CD1c-positive myeloid dendritic cell (primary cell): ENCODE measurements around the gene RFTN1.

Experiments
- DNase-seq: peaks from one replicate; pipeline ENCODE4 v3.0.0-alpha.2; 2016; ENCODE audit errors: extremely low spot score

RFTN1 gene

DNA sequence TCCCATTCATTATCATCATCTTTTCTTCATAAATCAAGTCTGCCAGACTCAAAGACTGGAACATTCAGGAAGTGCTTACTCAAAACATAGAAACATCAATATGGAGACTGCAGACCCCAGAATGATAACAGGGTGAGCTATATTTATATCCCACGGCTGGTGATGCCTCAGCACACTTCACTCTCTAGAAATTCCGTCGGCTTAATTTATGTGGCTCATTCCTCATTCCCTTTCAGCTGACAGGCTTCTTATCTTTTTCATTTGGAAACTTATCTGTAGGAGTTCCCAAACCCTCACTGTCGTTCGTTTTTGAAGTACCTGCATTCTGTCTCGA, 45.5 kb downstream of the RFTN1 start:
- DNase-seq = no peak

DNA sequence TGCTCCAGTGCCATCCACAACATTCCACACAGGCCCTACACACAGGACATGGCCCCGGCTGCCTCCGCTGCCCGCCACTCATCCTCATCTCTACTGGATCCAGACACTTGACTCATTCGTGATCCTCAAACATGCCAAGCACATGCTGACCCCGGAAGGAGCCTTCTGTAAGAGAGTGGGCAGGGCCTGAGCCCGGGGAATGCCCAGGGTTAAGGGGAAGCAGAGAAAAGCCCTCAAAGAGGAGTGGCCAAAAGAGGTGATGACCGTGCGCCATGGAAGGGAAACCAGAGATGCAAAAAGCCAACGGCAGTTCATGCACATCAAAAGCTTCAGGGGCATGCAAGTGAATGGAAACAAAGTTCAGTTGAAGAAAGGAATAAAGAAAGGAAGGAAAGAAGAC, 46.1 kb downstream of the RFTN1 start:
- peak; percentile 53 for DNase-seq

DNA sequence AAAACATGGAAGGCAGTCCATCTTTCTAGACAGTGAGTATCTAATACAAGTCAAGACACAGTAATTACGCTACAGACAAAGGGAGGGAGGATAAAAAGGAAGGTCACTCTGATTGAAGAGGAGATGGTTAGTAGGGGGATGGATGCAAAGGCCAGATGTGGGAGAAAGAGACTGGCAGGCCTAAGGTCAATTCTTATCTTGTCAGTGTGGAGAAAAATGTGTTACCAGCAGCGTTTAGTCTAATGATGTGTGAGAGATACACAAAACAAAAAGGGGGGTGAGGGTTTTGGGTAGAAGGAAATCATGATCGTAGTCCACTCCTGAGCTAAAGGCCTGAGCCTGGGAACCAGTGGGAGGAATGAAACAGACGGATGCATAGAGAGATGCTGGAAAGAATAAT, 46.7 kb downstream of the RFTN1 start:
- no peak for DNase-seq

DNA sequence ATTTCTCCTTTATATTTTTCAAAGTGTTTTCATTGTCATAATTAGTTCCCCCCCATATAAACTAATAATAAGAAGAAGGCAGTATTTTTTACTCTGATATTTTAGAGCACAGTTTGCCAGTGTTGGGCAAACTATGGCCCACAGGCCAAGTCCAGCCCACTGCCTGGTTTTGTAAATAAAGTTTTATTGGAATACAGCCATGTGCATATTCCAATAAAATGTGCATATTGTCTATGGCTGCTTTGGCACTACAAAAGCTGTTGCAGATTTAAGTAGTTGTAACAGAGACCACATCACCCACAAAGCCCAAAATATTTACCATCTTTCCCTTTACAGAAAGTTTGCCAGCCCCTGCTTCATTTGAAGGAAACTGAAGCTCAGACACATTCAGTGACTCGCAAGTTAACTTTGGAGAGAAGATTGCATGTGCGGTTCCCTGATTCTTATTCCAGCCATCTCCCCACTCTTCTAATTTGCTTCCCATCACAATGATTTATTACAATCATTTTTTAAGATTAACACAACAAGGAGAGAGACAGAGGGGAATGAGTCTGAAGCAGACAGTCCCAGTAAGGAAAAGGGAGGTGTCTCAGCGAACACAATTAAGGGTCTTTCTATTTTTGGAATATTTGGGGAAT, 48.9 kb downstream of the RFTN1 start:
- no peak for DNase-seq

DNA sequence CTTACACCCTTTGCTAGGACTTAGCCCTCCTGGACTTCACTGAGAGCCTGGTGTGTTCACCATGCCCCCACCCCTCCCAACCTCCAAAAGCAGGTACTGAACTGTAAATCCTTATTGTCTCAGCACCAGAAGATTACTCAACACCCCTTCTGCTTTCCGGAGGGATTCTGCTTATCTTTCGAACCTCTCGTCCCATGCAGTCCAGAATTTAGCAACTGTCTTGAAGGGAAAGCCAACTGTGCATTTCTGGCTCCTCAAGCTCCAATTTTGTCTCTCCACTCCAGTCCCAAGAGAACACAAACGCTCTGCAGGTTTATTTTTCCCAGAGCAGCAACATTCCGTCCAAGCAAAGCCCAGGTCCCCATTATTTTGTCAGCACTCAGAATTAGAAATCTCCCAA, 49.6 kb downstream of the RFTN1 start:
- no peak for DNase-seq

DNA sequence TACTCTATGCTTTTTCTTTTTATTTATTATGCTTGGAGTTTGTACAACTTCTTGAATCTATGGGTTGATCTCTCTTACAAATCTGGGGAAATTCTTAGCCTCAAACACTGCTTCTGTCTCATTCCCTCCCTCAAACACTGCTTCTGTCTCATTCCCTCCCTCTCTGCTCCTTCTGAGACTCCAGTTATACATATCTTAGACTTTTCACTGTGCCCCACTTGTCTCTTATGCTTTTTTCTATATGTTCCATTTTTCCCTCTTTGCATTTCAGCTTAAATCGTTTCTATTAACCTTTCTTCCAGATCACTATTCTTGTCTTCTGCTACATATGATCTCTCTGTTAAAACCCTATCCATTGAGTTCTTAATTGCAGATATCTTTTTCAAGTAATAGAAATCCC, 50.4 kb downstream of the RFTN1 start:
- no peak for DNase-seq

DNA sequence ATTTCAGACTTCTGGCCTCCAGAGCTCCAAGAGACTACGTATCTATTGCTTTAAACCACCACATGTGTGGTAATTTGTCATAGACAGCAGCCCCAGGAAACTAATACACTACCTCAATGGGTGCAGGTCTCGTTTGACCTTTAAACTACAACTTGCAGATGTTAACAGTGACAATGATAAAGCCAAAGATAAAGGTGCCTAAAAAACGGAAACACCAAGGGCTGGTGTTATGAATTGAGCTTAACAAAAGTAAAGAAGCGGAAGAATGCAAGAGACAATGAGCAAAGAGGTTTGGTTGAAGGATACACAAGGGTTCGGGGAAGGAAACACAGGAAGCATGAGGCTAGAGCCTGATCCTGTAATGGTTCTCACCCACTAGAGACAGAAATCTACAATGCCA, 50.8 kb downstream of the RFTN1 start:
- DNase-seq = no peak

DNA sequence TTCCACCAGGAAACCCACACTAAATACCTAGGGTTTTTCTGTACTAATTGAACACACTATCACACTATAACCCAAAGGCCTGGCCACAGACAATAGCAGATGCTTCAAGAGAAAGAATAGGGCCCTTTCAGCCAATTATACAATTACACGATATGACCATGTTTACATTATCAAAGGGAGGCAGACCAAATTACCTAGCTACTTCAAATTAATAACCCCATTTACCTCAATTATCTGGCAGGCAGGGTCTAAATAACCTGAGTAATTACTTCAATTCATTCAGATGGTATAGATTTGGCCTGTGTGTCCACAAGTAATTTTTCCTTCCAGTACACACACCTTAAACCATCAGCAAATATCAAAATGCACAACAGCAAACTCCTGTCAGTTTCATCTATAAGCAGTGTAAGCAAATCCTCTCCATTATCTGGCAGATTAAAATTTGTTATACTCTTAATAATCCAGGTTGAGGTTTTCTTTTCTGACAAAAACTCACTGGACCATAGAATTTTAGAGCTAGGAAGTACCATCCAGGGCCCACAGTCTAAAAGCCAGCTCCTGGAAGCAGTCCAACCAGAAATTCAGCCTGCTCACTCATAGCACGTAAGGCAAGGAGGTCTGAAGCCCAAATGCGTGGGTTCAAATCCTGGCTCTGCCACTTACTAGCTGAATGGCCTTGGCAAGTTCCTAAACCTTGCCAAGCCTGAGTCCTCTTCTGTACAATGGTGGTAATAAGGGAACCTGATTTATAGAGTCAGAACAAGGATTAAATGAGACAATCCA, 51.8 kb downstream of the RFTN1 start:
- DNase-seq = no peak

DNA sequence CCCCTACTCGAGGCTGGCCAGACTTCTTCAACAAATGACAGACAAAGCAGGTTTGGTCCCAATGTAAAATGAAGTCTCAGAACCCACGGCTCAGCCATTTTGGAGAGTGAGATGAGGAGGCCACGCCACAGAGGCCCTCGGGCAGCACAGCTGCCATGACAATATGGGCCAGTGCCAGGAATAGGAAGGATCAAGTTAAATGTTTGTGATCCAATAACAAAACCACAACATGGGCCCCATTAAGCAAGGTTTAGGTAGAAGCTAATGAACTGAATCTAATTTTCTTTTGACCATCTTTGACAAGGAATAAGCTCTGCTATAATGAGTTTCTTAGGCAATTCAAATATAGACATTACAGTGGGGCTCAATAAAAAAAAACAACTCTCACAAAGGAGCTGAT, 52.6 kb downstream of the RFTN1 start:
- DNase-seq = no peak

DNA sequence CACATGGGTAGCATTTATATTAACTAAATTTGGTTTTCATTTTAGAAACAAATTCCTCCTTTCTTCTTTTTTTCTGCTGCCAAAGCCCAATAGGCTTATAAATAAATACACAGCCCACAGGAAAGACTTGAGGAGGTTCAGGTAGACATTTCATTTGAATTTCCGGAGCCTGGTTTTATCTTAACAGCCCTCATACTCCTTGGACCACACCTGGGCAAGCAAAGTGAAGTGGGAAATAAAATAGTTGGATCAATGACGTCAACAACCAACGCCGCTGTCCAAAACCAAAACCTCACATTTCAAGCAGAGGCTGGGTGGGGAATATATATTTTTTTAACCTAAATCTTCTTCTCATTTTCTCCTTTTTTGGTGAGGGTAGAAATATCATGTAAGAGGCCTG, 53.2 kb downstream of the RFTN1 start:
- no peak for DNase-seq

DNA sequence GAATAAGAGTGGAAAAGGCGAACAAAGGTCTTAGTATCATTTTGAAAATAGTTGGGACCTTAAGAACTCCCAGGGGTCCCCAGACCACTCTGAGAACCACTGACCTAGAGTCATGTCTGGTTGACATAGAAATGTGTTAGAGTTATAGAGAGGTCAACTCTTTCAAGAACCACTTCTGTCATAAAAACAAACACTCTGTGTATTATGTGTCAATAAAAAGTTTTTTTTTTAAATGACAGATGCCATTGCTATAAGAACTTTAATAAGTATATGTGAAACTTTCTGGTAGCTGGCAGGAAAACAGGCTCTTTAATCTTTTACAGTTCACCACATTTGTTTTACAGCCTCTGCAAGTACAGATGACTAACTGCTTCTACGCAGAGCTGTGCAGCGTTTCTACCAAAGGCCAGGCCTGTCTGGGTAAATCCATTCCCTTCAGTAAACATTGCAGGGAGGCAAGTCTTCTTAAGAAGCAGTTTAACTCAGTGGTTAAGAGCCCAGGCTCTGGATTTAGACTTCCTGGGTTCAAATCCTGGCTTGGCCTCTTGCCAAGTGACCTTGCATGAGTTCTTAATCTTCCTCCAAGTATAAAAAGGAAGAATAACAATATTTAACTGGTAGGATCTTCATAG, 56.6 kb downstream of the RFTN1 start:
- no peak for DNase-seq

DNA sequence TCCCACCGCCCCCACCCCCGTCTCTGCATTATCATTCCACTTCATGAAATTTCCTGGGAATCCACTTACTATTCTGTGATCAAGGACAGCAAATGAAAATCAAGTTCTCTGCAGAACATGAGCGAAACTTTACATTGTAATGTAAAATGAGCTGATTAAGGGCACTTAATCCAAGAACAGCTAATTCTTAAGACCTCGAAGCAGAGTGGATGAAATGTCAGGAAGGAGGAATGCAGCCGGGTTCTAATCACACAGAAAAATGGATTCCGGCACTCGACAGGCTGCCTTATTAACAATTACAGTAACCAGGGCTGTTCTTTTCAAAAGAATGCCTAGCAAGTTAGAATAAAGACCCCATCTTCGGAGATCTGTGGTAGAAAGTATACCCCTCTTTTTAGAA, 57.5 kb downstream of the RFTN1 start:
- no peak for DNase-seq

DNA sequence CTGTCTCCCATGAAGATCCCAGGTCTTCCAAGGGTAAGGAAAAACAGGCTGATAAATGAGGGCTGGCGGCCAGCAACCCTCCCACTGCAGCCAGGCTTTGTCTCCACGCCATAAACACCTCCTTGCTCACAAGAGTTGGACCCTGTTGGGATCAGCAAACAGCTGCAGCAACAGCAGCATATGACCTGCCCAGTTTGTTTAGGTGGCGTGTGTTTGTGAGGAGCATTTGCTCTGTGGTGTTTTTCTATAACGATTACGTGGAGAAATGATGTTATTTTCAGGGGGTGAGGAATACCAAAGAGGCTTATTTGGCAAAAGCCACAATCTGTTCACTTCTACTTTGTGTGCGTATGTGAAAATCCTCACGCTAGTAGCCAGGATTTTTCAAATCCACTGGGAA, 58.5 kb downstream of the RFTN1 start:
- no peak for DNase-seq

DNA sequence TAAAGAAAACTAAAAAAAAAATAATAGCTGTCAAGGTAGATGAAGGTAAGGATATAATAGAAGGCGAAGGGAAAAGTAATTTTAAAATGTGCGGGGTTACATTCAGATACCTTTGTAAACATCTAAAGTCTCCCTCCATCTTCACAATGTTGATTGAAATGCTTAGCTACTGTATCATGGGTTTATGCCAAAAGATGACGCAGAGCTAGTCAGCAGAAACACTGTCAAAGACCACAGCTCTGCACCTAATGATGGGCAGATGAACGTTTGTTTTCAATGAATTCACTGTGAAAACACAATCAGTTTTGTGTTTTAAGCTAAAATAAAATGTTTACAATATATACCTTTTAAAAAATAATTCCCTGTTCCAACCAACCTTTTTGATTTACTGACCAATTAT, 61.2 kb downstream of the RFTN1 start:
- DNase-seq = no peak

DNA sequence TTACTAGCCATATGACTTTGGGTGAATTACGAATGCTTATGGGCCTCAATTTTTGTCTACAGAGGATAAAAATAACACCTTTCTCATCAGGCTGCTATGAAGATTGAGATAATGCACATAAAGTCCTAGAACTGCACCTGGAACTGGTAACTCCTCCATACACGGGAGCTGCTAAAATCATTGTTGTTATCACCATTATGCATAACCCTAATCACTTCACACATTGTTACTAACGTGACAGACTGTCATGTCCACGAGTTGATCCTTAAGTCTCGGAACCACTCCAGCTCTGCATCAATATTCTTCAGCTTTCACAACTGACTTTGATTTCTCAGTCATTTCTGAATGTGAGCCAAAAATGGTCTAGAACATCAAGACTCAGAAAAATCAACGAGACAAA, 64.1 kb downstream of the RFTN1 start:
- no peak for DNase-seq

DNA sequence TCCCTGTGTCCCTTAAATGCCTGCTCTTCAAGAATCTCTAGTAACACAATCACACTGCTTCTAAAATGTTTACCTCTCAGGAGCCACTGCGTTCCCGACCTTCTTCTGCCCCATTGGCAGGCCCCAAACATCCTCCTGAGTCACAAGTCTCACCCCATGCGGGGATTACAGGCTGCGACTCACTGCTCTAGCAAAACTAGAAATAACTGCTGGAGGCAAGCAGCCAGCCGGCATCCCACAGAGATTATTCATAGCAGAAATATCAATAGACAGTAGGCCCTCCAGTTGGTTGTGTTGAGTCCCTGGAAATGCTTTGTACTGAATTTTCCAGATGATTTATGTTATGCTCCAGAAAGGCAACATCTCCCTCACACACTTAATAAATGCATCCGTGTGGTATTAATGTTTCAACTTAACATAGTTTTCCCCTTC, 64.8 kb downstream of the RFTN1 start:
- no peak for DNase-seq

DNA sequence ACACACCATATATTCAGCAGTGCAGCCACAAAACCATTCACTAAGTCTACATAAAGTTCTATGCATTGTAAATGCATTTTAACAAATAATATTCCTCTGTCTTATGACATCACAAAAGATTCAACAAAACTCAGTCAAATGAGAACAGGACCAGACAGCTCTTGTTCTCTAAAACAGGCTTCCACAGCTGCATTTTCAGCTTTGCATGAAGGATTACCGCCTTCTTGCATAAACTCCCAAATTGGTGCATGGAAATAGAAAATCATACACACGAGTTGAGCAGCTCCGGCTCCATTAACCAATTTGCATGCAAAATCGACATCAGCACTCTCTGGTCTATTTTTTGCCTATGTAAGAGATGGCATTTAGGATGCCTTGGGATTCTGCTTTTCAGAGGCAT, 66.4 kb downstream of the RFTN1 start:
- DNase-seq = no peak

DNA sequence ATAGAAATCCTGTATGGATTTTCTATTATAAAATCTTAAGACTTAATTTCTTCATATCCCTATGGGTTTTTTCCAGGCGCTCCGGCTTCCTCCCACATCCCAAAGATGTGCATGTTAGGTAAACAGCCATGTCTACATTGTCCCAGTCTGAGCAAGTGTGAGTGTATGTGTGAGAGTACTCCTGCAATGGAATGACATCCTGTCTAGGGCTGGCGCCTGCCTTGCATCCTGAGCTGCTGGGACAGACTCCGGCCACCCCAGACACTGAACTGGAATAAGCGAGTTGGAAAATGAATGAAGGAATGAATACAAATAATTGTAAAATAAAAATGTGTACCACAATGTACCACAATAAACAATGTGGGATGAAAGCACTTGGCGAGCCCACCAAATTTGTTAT, 69.2 kb downstream of the RFTN1 start:
- DNase-seq = no peak

DNA sequence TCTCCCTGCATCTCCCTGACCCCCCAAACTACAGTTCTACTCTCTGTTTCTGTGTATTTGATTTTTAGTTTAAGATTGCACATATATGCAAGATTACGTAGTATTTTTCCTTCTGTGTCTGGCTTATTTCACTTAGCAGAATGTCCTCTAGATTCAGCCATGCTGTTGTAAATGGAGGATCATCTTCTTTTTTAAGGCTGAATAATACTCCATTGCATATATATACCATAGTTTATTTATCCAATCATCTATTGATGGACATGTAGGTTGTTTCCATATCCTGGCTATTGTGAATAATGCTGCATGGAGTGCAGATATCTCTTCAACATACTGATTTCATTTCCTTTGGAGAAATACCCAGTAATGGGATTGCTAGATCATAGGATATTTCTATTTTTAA, 70.8 kb downstream of the RFTN1 start:
- no peak for DNase-seq

DNA sequence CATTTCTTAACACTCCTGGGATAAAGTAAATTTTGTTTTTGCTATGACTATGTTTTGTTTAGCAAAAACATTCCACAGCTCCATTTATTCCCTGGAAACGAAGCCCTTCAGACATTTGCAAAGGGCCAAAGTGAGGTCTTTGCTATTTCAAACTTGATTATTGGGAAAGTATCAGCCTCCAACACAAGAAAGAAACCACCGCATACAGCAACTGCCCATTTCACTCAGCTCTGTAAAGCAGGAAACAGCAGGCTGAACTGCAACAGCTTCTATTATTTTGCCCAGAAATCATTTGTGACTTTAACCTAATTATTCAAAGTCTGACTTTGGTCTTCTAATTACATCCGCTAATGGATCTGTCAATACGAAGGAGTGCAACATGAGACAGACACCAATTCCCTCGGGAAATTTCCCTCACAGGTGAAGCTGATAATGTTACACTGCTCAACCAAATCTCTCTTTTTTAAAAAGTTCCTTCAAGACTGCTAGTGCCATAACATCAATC, 72.1 kb downstream of the RFTN1 start:
- no peak for DNase-seq

DNA sequence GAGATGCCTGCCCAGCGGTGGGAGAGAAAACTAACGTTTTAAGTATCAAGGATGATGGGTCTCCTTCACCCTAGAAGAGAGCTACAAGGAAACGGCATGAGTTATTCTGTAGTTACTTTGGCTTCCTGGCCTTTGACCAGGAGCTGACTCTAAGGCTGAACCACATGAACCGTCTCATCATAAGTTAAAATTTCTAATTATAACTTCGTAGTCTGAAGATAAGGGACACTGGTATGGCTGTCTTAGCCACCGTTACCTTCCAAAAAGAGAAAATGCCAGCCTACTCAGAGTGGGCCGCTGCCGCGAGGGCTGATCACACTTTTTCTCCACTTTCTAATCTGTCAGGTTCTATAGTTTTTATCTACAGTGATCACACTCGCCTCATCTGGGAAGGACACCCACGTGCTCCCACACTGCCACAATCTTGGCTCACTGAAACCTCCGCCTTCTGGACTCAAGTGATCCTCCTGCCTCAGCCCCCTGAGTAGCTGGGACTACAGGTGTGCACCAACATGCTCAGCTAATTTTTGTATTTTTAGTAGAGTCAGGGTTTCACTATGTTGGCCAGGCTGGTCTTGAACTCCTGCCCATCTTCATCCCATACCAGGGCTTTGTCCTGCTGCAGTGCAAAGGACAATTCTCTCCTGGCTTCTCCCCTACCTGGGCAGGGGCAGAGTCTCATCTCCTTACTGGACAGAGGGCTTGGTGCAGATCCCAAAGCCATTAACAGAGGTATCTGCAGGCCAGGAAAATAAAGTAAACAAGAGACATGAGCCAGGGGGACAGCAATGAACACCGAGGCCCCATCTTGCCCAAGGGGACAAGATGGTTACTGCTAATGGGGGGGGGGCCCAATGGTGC, 73.4 kb downstream of the RFTN1 start:
- no peak for DNase-seq

DNA sequence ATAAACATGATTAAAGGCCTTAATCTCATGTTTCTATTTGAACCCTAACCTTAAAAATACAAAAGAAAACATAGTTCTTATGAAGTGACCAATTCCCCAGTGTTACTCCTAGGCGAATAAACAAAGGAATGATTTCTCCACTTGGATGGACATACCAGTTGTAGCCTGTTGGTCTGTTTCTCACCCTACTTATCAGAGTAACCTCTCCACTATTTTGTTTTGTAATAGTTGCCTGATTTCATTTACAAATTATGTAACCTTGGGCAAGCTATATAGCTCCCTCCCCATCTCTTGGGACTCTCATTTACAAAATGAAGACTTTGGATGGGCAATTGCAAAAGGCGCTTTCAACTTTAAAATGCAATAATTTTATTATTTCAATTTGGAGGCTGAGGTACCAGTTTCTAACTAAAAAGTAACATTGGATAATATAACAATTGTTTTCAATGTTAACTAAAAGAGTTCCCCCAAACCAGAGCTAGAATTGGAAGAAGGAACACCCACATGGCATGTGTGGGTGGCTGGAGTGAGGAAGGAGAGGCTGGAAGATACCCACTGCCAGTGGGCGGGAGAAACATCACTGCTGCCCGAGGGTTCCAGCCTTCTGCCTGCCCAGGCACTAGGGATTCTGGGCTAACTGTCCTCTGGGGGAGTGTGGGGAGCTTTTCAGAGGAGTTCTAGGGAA, 74.2 kb downstream of the RFTN1 start:
- peak; percentile 38 for DNase-seq
